Osteoblast (primary cell): Measurements from ENCODE around the gene ERGIC3. TPM values are rescaled to one million over a fixed set of nuclear protein-coding genes. Genes with fewer than 3 reads are reported as not detected.

ENCODE experiments used
- DNase-seq: peaks from one replicate; pipeline ENCODE4 v3.0.0; 2011; ENCODE audit warnings: low spot score, mixed read lengths; ENCODE audit not compliant: insufficient read length; ENCODE audit errors: missing footprints
- H2AFZ ChIP-seq: 2 replicates; pipeline ENCODE4 v1.6.0; 2011; ENCODE audit warnings: mild to moderate bottlenecking, low read length
- H3K27ac ChIP-seq: 2 replicates; pipeline ENCODE4 v1.5.1; 2011; ENCODE audit warnings: mild to moderate bottlenecking, low read depth, low read length, moderate library complexity
- H3K27me3 ChIP-seq: 2 replicates; pipeline ENCODE4 v1.6.0; 2012; ENCODE audit warnings: mild to moderate bottlenecking, control low read depth, inconsistent platforms, low read length, moderate library complexity; ENCODE audit not compliant: insufficient read depth
- H3K36me3 ChIP-seq: 2 replicates; pipeline ENCODE4 v1.5.1; 2011; ENCODE audit warnings: mild to moderate bottlenecking, low read length, control low read depth, moderate library complexity; ENCODE audit not compliant: insufficient read depth
- H3K4me1 ChIP-seq: 2 replicates; pipeline ENCODE4 v1.5.1; 2011; ENCODE audit warnings: mild to moderate bottlenecking, low read length, control low read depth, moderate library complexity; ENCODE audit not compliant: insufficient read depth
- H3K4me2 ChIP-seq: 2 replicates; pipeline ENCODE4 v1.6.0; 2011; ENCODE audit warnings: mild to moderate bottlenecking, low read length; ENCODE audit not compliant: insufficient read depth
- H3K4me3 ChIP-seq: fragments of 200-600 bp; sonication (generic); 3 replicates; pipeline ENCODE4 v1.5.1; 2012; ENCODE audit warnings: mild to moderate bottlenecking, low read length, inconsistent platforms; ENCODE audit not compliant: insufficient read depth
- H3K79me2 ChIP-seq: 2 replicates; pipeline ENCODE4 v1.6.0; 2012; ENCODE audit warnings: mild to moderate bottlenecking, low read length, control low read depth, inconsistent platforms; ENCODE audit not compliant: insufficient read depth
- H3K9me3 ChIP-seq: 2 replicates; pipeline ENCODE4 v1.5.1; 2011; ENCODE audit warnings: low read depth, low read length, control low read depth
- H4K20me1 ChIP-seq: 2 replicates; pipeline ENCODE4 v1.6.0; 2012; ENCODE audit warnings: mild to moderate bottlenecking, low read length, control low read depth; ENCODE audit not compliant: insufficient read depth
- total RNA-seq: library from RNA; depleted of rRNA; stranded (reverse); fragments of >200 nt; gene quantifications from 2 replicates; pipeline ENCODE4 v1.2.3, GENCODE V29; 2012
- TF ChIP-seq, protein P1 (sequence below): IDR thresholded peaks from 2 replicates; pipeline ENCODE4 v1.5.1; 2011; ENCODE audit warnings: mild to moderate bottlenecking, low read depth, low read length, moderate library complexity; ENCODE audit errors: extremely low read depth

ERGIC3 gene
- total RNA-seq, 1 donor = 538 TPM

- H3K27ac ChIP-seq = no peak overlapping the region
- H3K27me3 ChIP-seq = peaks cover 25% of the 10 kb centered on the region
- no peaks in the 10 kb centered on the region for H3K9me3 ChIP-seq
- no peak overlapping the region for H2AFZ ChIP-seq
- H3K4me2 ChIP-seq = no peak overlapping the region
- H3K79me2 ChIP-seq = no peaks in the 10 kb centered on the region
- H4K20me1 ChIP-seq = no peaks in the 10 kb centered on the region
- TF ChIP-seq, protein P1, sequence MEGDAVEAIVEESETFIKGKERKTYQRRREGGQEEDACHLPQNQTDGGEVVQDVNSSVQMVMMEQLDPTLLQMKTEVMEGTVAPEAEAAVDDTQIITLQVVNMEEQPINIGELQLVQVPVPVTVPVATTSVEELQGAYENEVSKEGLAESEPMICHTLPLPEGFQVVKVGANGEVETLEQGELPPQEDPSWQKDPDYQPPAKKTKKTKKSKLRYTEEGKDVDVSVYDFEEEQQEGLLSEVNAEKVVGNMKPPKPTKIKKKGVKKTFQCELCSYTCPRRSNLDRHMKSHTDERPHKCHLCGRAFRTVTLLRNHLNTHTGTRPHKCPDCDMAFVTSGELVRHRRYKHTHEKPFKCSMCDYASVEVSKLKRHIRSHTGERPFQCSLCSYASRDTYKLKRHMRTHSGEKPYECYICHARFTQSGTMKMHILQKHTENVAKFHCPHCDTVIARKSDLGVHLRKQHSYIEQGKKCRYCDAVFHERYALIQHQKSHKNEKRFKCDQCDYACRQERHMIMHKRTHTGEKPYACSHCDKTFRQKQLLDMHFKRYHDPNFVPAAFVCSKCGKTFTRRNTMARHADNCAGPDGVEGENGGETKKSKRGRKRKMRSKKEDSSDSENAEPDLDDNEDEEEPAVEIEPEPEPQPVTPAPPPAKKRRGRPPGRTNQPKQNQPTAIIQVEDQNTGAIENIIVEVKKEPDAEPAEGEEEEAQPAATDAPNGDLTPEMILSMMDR = no peak
- H3K4me1 ChIP-seq = peaks cover 7% of the 10 kb centered on the region
- DNase-seq = no peak
- H3K36me3 ChIP-seq = no peaks in the 10 kb centered on the region
- H3K4me3 ChIP-seq = no peak overlapping the region
Measured at GRCh38 chr20:35598899-35599775, 57.3 kb downstream of the ERGIC3 start.

- no peaks in the 10 kb centered on the region for H3K79me2 ChIP-seq
- no peak for DNase-seq
- TF ChIP-seq, protein P1 = no peak
- H3K27ac ChIP-seq = no peak overlapping the region
- no peaks in the 10 kb centered on the region for H3K36me3 ChIP-seq
- no peak overlapping the region for H3K4me2 ChIP-seq
- no peaks in the 10 kb centered on the region for H4K20me1 ChIP-seq
- peaks cover 7% of the 10 kb centered on the region for H3K4me1 ChIP-seq
- peaks cover 25% of the 10 kb centered on the region for H3K27me3 ChIP-seq
- no peak overlapping the region for H2AFZ ChIP-seq
- H3K9me3 ChIP-seq = no peaks in the 10 kb centered on the region
- no peak overlapping the region for H3K4me3 ChIP-seq
Measured at GRCh38 chr20:35599776-35600120, 57.9 kb downstream of the ERGIC3 start.

DNA sequence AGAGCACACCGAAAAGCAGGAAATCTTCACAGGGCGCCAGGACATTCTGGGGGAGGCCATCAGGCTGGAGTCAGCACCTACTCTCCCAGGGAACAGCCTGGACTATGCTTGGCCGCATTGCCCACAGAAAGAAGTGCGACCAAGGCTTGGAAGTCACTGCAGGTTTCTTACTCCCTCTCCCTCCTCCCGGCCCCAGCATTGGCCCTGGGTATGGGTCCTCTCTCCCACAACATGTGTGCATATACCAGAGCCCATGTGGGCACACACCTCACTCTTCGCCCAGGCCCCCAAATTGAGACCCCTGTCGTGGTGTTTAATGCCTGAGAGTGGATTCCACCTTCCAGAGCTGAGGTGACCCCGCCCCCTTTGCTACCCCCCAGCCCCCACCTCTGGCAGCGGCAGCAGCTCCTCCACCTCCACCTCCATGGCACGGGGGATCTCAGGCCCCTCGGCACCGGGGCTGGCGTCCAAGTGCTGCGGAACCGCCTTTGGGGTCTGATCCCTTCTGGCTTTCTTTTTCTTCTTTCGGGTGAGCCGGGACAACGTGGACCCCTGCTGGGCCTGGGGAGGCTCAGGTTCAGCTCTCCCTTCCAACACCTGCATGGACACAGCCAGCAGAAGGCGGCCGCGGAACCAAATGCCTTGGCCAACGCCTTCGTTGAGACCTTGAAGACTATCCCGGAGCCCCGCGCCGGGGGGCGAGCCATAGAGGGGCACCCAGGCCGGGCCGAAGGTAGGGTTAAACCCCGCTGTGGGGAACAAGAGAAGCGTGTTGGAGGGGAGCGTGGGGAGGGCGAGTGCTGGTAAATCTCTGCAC, 58.5 kb downstream of the ERGIC3 start:
- Histone ChIP-seq H2AFZ (no peak overlapping the region), H3K4me3 (peak overlapping the region; percentile 55), H3K27ac (no peak overlapping the region), H3K36me3 (no peaks in the 10 kb centered on the region), H3K79me2 (no peaks in the 10 kb centered on the region), H3K4me2 (peak overlapping the region; percentile 81), H3K27me3 (peaks cover 25% of the 10 kb centered on the region), H3K4me1 (peaks cover 7% of the 10 kb centered on the region), H3K9me3 (no peaks in the 10 kb centered on the region), H4K20me1 (no peaks in the 10 kb centered on the region)
- TF ChIP-seq, protein P1 = no peak
- no peak for DNase-seq
